HG02973 (cell line): ENCODE data around the gene MESP1.
A peak's percentile ranks its signal among the peaks of the same experiment; 100 is the strongest.
"Not testable (repeated sequence)": the region's sequence is repeated elsewhere in the genome, so short reads cannot be mapped to it uniquely, and the experiment has no call there.

ENCODE experiments used
- ATAC-seq: cut with Tn5 transposase; IDR thresholded peaks from one replicate; pipeline ENCODE4 v1.9.1; 2021; ENCODE audit warnings: moderate library complexity; ENCODE audit not compliant: unreplicated experiment

The MESP1 gene, protein sequence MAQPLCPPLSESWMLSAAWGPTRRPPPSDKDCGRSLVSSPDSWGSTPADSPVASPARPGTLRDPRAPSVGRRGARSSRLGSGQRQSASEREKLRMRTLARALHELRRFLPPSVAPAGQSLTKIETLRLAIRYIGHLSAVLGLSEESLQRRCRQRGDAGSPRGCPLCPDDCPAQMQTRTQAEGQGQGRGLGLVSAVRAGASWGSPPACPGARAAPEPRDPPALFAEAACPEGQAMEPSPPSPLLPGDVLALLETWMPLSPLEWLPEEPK

GRCh38 chr15:89750560-89751542, at the start of gene MESP1:
Gene MESP1 (minus strand): TSS chr15:89751249. CDS start chr15:89751231, 18 bp downstream.
- peak; percentile 90 for ATAC-seq

DNA sequence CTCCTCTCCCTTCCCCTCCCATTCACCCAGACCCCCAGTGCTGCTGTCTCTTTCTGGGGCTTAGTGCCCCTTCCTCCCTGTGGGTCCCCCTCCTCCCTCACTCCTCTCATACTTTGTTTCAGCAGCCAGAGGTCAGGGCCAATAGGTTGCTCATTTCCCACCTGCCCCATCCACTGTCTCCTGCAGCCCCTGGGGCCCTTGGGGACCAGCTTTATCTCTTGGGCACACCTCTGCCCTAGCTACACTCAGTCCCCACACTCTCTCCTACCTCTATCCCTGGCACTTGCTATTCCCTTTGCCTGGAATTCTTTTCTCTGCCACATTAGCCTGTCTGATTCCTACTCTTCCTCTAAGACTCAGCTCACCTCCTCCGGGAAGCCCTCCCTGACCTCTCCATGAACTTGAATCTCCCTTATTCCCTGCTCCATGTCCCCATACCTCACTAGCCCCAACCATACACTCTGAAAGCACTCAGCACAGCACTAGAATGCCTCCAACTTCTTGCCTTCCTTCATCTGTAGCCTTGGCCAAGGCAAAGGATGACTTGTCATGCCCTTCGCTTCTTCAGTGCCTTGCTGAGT, 49.0 kb upstream of the MESP1 start:
- ATAC-seq, result no peak

DNA sequence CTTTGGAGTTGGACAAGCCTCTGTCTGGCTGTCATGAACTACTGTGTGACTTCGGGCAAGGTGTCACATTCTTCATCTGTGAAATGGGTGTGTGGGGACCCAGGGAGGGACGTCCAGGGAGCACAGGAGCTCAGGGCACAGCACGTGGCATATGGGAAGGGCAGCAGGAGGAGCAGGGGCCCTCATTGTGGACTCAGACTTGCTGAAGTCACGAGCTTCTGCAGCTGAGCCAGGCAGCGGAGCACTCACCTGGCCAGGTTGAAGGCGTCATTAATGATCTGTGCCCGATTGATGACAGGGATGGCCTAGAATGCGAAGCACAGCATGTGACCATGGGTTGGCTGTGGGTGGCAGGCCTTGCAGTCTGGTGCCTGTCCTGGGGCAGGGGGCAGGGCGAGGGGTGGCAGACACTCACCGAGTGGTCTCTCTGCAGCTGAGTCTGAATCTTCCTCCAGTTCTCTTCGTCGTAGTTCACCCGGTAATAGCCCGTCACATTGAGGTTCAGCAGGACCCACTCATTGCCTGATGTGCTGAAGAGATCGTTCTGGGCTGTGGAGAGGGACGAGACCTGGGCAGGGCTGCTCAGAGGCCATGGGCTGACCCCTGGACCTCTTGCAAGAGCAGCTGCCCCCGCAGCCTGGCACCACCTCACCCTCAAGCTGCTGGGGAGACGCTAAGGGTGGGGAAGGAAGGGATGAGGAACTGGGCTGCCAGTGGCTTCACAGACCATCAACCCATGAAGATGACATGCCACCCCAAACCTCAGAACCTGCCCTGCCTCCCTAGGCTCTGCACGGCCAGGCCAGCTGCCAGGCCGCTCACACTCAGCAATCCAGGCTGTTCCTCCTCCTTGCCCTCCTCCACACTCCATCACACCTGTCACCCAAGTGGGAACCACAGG, 48.2 kb upstream of the MESP1 start:
- ATAC-seq, result no peak

DNA sequence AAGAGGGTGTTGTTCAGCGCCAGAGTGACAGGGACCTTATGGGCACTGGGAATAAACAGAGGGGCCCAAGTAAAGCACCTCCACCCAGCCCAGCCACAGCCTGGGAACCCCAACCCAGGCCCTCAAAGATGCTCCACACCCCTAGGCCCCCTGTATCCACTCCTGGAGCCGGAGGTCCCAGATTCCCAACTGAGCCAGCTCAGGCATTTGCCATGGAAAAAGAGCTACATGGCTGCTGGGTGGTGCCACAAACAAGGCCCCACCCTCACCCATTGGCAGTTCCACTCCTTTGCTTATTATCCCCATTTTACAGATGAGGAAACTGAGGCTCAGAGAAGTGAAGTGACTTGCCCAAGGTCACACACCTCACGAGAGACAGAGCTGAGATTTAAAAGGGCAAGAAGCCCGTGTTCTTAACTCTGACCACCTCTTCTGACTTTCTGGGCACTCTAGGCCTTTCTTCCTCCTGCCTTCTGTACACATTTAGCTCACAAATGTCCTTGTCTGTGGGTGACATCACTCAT, 46.7 kb upstream of the MESP1 start:
- no peak for ATAC-seq

- ATAC-seq, result no peak
Observed at GRCh38 chr15:89795996-89796395, 44.9 kb upstream of the MESP1 start.

DNA sequence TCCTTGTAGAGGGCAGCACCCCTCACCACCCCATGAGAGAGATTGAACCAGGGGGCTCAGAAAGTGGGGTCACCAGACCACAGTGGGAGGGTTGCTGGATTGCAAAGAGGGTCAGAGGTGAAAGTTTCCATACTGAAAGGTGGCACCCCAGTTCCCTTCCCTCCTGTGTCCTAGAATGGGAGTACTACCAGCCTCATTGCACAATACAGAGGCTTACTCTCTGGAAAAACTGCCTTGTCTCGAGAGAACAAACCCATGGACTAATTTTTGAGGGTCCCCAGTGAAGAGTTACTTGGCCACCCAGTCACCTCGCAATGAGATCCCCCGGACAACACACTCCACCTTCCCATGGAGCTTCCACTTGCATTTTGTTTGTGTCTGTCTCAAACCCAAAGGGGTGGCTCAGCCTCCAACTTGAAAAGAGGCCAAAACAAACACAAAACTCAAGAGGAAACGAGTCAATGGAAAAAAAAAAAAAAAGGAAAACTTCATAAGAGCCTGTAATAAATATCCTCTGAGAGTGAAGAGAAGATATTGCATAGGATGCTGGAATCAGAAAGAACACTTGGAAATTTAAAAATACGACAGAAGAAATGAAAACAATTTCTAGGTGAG, 43.7 kb upstream of the MESP1 start:
- ATAC-seq, result no peak

- ATAC-seq, result no peak
Observed at GRCh38 chr15:89792106-89792805, 41.2 kb upstream of the MESP1 start.

DNA sequence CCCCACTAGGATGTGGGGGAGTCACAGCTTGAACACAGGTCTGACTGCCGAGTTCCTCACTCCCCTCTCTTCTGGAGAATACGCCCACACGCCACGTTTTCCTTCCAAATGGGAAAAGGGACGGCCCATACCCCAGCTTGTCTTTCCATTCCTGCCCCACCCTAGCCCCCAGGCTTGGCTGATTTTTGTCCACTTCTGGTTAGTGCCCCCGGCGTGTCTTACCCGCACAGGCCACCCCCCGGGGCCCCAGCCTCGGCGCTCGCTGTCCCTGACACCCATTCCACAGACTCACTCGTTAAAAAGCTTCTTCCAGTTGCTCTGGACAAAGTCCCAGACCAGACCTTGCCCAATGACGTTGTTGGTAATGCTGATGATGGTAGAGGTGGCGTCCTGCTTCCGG, 39.6 kb upstream of the MESP1 start:
- no peak for ATAC-seq

DNA sequence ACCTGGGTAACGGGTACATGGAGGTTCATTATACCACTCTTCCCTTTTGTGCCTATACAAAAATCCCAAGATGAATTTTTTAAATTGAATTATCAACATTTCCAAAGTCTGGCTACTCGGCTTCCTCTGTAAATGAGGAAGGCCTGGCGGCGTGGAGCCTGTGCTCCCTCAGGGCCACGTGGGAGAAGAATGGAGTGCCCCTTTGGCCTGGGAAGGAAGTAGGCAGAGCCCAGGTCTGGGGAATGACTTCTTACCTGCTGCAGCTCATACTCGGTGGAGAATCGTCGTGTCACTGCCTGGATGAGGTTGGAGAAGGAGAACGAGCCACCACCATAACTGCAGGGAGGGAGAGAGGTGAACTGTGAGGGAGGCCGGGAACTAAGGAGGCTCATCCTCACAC, 39.2 kb upstream of the MESP1 start:
- ATAC-seq, result no peak

GRCh38 chr15:89788585-89788984, 37.5 kb upstream of the MESP1 start:
- not testable (repeated sequence) for ATAC-seq

- no peak for ATAC-seq
Observed at GRCh38 chr15:89787944-89788343, 36.9 kb upstream of the MESP1 start.

- ATAC-seq, result no peak
Observed at GRCh38 chr15:89785774-89786140, 34.7 kb upstream of the MESP1 start.

GRCh38 chr15:89785064-89785773, 34.2 kb upstream of the MESP1 start:
- ATAC-seq, result no peak

DNA sequence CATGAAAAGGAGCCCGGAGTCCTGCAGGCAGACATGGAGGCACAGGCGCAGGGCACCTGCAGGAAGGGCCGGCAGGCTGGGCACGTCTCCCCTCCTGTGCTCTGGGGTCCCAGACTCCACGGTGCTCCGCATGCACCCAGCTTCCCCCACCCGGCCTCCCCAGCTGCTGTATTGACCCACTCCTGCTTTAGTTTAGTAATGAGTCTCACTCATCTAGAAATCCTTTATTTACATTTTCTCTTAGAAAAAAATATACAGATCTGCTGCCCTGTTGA, 33.6 kb upstream of the MESP1 start:
- ATAC-seq, result no peak

DNA sequence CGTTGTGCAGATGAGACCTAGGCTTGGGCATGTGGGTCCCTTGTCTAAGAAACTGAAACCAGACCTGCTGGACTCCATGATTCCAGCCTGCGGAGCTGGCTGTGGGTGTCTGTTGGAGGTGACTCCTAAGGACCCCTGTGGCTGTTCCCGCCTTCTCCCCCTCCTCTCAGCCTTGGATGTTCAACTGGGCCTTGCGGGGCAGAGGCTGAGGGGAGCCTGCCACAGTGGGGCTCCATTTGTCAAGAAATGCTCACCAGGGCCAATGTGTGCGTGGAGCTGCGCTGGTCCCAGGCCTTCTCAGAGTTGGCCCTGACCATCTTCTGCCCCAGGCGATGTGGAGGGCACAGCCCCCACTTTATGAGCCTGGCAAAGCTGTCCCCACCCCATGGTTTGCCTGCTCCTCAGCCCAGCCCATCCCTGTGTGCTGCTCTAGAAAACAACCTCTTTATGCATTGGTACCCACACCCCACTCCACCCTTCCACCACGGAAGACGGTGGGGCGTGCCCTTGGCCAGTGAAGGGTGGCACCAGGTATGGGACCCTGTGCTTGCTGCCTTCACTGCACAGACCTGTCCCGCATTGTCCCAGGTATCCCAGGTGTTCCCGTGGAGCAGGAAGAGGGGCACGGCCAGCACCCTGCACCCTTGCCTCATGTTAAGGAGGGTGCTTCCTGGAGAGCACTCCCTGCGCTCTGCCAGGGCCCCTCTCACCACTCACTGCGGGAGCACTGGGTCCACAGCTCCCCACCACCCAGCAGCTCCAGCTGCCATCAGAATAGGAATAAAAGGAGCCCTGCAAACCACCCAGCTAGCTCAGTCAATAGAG, 33.0 kb upstream of the MESP1 start:
- ATAC-seq, result no peak

DNA sequence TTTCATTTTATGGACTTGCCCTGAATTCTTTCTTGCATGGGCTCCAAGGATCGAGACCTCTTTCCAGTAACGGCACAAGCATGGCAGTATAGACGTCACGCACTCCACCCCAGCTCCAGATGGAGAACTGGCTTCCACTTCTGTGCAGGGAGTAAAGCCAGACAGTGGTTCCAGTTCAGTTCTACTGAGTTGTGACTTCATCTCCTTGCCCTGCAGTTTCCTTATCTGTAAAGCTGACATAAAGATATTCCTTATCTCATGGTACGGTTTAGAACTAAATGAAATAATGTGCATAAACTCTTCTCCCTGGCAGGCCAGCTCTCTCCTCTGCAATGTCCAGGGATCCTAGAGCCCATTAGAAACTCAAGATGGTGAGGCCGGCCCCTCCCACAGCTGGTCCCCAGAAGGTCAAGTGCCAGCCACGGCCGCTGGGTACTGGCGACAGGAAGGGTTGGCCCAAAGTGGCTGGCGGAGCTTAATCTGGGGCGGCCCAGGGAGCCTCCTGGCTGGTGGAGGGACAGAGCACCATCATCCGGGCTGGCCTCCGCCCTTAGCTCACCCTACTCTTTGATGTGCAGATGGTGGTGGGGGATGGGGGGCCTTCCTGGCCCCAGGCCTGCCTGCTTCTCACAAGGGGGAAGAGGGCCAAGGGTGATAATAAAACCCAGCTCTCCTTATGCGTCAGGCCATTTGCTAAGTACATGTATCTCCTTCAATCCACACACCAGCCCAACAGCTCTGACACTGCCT, 32.2 kb upstream of the MESP1 start:
- no peak for ATAC-seq

- ATAC-seq, result not testable (repeated sequence)
Observed at GRCh38 chr15:89782619-89782950, 31.5 kb upstream of the MESP1 start.
